K562 (cell line): ENCODE measurements around the gene PARD3B. TPM values are rescaled to one million over a fixed set of nuclear protein-coding genes. Genes with fewer than 3 reads are reported as not detected.

Experiments
- ATAC-seq: fragments of 200-7000 bp; cut with Tn5 transposase; 3 replicates; pipeline ENCODE4 v1.9.1; 2020; ENCODE audit warnings: moderate library complexity
- BruUV-seq: library from RNA; stranded (reverse); fragments of 400-500 nt; replicated peaks from 2 replicates; lab custom pipeline; 2021; lab: Mats Ljungman, UMichigan
- CTCF ChIA-PET: fragments of 300-600 bp; formaldehyde crosslinking; extraction: SDS; loops from one replicate; lab custom pipeline; 2021; ENCODE audit warnings: low intra/inter-chr PET ratio; lab: Yijun Ruan, JAX
- POLR2A ChIA-PET: fragments of 300-600, 350-650 bp; sonication (Branson Sonifier 250); formaldehyde crosslinking; extraction: SDS; loops from one replicate; lab custom pipeline; 2021; ENCODE audit warnings: antibody characterized with exemption, inconsistent platforms; lab: Yijun Ruan, JAX
- DNase-seq, 4 experiments: peaks; one replicate each; pipeline versions ENCODE4 v3.0.0 to v3.0.0-alpha.2; 2011 to 2018; ENCODE audit warnings: low spot score in 3 of 4, mixed read lengths in 3 of 4; ENCODE audit errors: extremely low read depth in 1 of 4
- FAIRE-seq: peaks from 2 replicates; lab custom pipeline; 2011; peaks lifted over from hg19 to GRCh38; lab: Jason Lieb, UNC
- H2AFZ ChIP-seq: 2 replicates; pipeline ENCODE4 v1.6.0; 2011; ENCODE audit warnings: low read depth, low read length, control low read depth, inconsistent platforms
- H3K27ac ChIP-seq: fragments of 200-600 bp; 3 replicates; pipeline ENCODE4 v1.8.0; 2011; ENCODE audit warnings: low read depth, mild to moderate bottlenecking, control low read depth, inconsistent platforms, low read length, moderate library complexity, mixed read lengths; ENCODE audit errors: extremely low read depth
- H3K27me3 ChIP-seq, 2 experiments: fragments of 300-600 bp in 1 of 2; 2 replicates in 1 of 2; 3 replicates in 1 of 2; pipeline versions ENCODE4 v1.6.0 to v1.8.0; 2011; ENCODE audit warnings: inconsistent platforms in 2 of 2, low read length in 2 of 2, mild to moderate bottlenecking in 1 of 2, mixed read lengths in 1 of 2, moderate library complexity in 1 of 2; ENCODE audit not compliant: control insufficient read depth in 2 of 2, insufficient read depth in 2 of 2
- H3K36me3 ChIP-seq: fragments of 300-600 bp; 3 replicates; pipeline ENCODE4 v1.8.0; 2011; ENCODE audit warnings: mild to moderate bottlenecking, low read length, inconsistent platforms; ENCODE audit not compliant: control insufficient read depth, insufficient read depth
- H3K4me1 ChIP-seq, 2 experiments: fragments of 200-600 bp in 1 of 2; replicated peaks in 1 of 2; 2 replicates in 1 of 2; 3 replicates in 1 of 2; pipeline versions ENCODE4 v1.5.1 to v1.8.0; 2011; ENCODE audit warnings: inconsistent platforms in 2 of 2, low read length in 2 of 2, mild to moderate bottlenecking in 1 of 2, mixed read lengths in 1 of 2, moderate library complexity in 1 of 2; ENCODE audit not compliant: control insufficient read depth in 2 of 2, insufficient read depth in 2 of 2
- H3K4me2 ChIP-seq: 2 replicates; pipeline ENCODE4 v1.6.1; 2011; ENCODE audit warnings: low read length, control low read depth, inconsistent platforms, mixed read lengths; ENCODE audit not compliant: insufficient read depth
- H3K4me3 ChIP-seq: fragments of 200-600 bp; sonication (generic), shearing (Covaris generic); 2 replicates; pipeline ENCODE4 v1.5.1; 2016; ENCODE audit warnings: control low read depth, inconsistent platforms
- H3K79me2 ChIP-seq: fragments of 200-600 bp; 3 replicates; pipeline ENCODE4 v1.8.0; 2011; ENCODE audit warnings: low read length, inconsistent platforms; ENCODE audit not compliant: control insufficient read depth, insufficient read depth
- H3K9ac ChIP-seq, 2 experiments: 2 replicates each; pipeline versions ENCODE4 v1.6.0 to v1.6.1; 2011; ENCODE audit warnings: low read depth in 2 of 2, low read length in 2 of 2, control low read depth in 1 of 2, inconsistent platforms in 1 of 2, mild to moderate bottlenecking in 1 of 2, mixed read lengths in 1 of 2; ENCODE audit not compliant: insufficient read depth in 1 of 2
- H3K9me1 ChIP-seq: one replicate; pipeline ENCODE4 v1.6.0; 2011; ENCODE audit warnings: inconsistent platforms, mild to moderate bottlenecking, low read length, moderate library complexity; ENCODE audit not compliant: control insufficient read depth, insufficient read depth
- H3K9me3 ChIP-seq: replicated peaks from 2 replicates; pipeline ENCODE4 v1.5.1; 2011; ENCODE audit warnings: low read depth, low read length, inconsistent platforms; ENCODE audit not compliant: control insufficient read depth, insufficient read depth
- H4K20me1 ChIP-seq: replicated peaks from 2 replicates; pipeline ENCODE4 v1.6.1; 2011; ENCODE audit warnings: low read length, inconsistent platforms, mixed read lengths; ENCODE audit not compliant: control insufficient read depth, insufficient read depth
- ATF1 ChIP-seq, 2 experiments: fragments of 450-650 bp in 1 of 2; IDR thresholded peaks; 2 replicates each; pipeline ENCODE4 v1.6.1; 2016; ENCODE audit warnings: missing compliant biosample characterization in 1 of 2, missing genetic modification characterization in 1 of 2
- BCOR ChIP-seq: fragments of 450-650 bp; IDR thresholded peaks from 2 replicates; pipeline ENCODE4 v1.6.1; 2016
- DACH1 ChIP-seq: fragments of 450-650 bp; IDR thresholded peaks from 2 replicates; pipeline ENCODE4 v1.6.1; 2018; ENCODE audit not compliant: partially characterized antibody
- HDAC1 ChIP-seq, 2 experiments: fragments of 450-650 bp; IDR thresholded peaks; 2 replicates each; pipeline ENCODE4 v1.6.1; 2016 to 2017; ENCODE audit warnings: inconsistent platforms in 1 of 2, mild to moderate bottlenecking in 1 of 2, moderate library complexity in 1 of 2
- MTA3 ChIP-seq: fragments of 450-650 bp; formaldehyde crosslinking; IDR thresholded peaks from 2 replicates; pipeline ENCODE4 v1.6.1; 2017; ENCODE audit warnings: mild to moderate bottlenecking, borderline replicate concordance
- NR2C1 ChIP-seq, 2 experiments: fragments of 450-650 bp; IDR thresholded peaks; 2 replicates each; pipeline ENCODE4 v1.6.1; 2017; ENCODE audit warnings: mild to moderate bottlenecking in 2 of 2, antibody characterized with exemption in 1 of 2, inconsistent platforms in 1 of 2, missing compliant biosample characterization in 1 of 2, missing genetic modification characterization in 1 of 2
- POLR3A ChIP-seq: IDR thresholded peaks from 2 replicates; pipeline ENCODE4 v1.6.1; 2011; ENCODE audit warnings: borderline replicate concordance, mild to moderate bottlenecking, moderate library complexity; ENCODE audit not compliant: insufficient read length, insufficient read depth; ENCODE audit errors: extremely low read depth
- RBM25 ChIP-seq: fragments of 200-400 bp; formaldehyde crosslinking; IDR thresholded peaks from 2 replicates; pipeline ENCODE4 v1.6.1; 2018; ENCODE audit warnings: low read length, low read depth, moderate library complexity; ENCODE audit not compliant: severe bottlenecking
- SMARCB1 ChIP-seq: IDR thresholded peaks from 2 replicates; pipeline ENCODE4 v1.6.1; 2011; ENCODE audit warnings: improper control_type of control experiment, low read depth; ENCODE audit not compliant: insufficient read length
- SMARCE1 ChIP-seq: fragments of 450-650 bp; IDR thresholded peaks from 2 replicates; pipeline ENCODE4 v1.7.1; 2016; ENCODE audit warnings: mild to moderate bottlenecking
- TGIF2 ChIP-seq: sonication (generic); formaldehyde crosslinking; IDR thresholded peaks from 2 replicates; pipeline ENCODE4 v1.8.1; 2022; ENCODE audit warnings: mild to moderate bottlenecking, missing genetic modification reagents, moderate library complexity
- ZC3H11A ChIP-seq: IDR thresholded peaks from 2 replicates; pipeline ENCODE4 v1.6.1; 2012; ENCODE audit warnings: low read depth, low read length, improper control_type of control experiment
- ZNF143 ChIP-seq: sonication (generic); formaldehyde crosslinking; IDR thresholded peaks from 2 replicates; pipeline ENCODE4 v1.9.0; 2022; ENCODE audit warnings: mild to moderate bottlenecking, missing genetic modification reagents
- ZNF445 ChIP-seq: fragments of 250-450 bp; sonication (Bioruptor Pico); IDR thresholded peaks from 2 replicates; pipeline ENCODE4 v1.4.0; 2020; ENCODE audit warnings: low read depth, mild to moderate bottlenecking, moderate library complexity
- WGBS: fragments of 100-300 bp; shearing (Covaris generic); methylation state at CpG from one replicate; pipeline ENCODE4 v1.1.6; 2016; ENCODE audit warnings: low coverage, mixed read lengths; ENCODE audit not compliant: insufficient coverage; ENCODE audit errors: missing lambda C conversion rate; 5-methylcytosine and 5-hydroxymethylcytosine counted together
- in situ Hi-C: fragments of 300-500 bp; cut with MboI; formaldehyde crosslinking; loops from 4 replicates; pipeline ENCODE4 v1.15.0; 2018; ENCODE audit warnings: inconsistent platforms, mixed read lengths
- intact Hi-C: fragments of 100-400 bp; cut with micrococcal nuclease; formaldehyde crosslinking; loops from 2 replicates; pipeline ENCODE4 v1.14.2; 2022
- polyA plus RNA-seq, 8 experiments: library from polyadenylated mRNA; depleted of rRNA in 4 of 8; stranded (reverse) in 5 of 8; unstranded in 3 of 8; fragments of >200 nt; fragmentation: Nextera tagmentation in 2 of 8; fragmentation: Illumina TruSeq in 1 of 8; extraction: Ambion mirVana in 2 of 8; extraction: Trizol in 1 of 8; gene quantifications; 2 replicates each; pipeline versions ENCODE4 v1.2.1 to v1.2.3, GENCODE V29; 2011 to 2014; ENCODE audit warnings: inconsistent platforms in 1 of 8, missing spikeins in 1 of 8
- total RNA-seq, 7 experiments: library from RNA; depleted of rRNA in 6 of 7; stranded (reverse); fragments of >200 nt in 6 of 7; fragmentation: Illumina TruSeq in 2 of 7; extraction: Trizol in 2 of 7; gene quantifications; 2 replicates each; pipeline versions ENCODE4 v1.2.1 to v1.2.3, GENCODE V29; 2011 to 2021; ENCODE audit warnings: low replicate concordance in 1 of 7
- TF ChIP-seq, protein P1 (sequence below): sonication (generic); formaldehyde crosslinking; IDR thresholded peaks from 2 replicates; pipeline ENCODE4 v1.5.0; 2020; ENCODE audit warnings: missing genetic modification reagents
- TF ChIP-seq, protein P2 (sequence below): fragments of 250-450 bp; sonication (Bioruptor Pico); IDR thresholded peaks from 2 replicates; pipeline ENCODE4 v1.8.0; 2022; ENCODE audit warnings: inconsistent platforms, mild to moderate bottlenecking, moderate library complexity, borderline replicate concordance
- TF ChIP-seq, protein P3 (sequence below): fragments of 450-650 bp; IDR thresholded peaks from 2 replicates; pipeline ENCODE4 v1.6.1; 2018; ENCODE audit warnings: mild to moderate bottlenecking, low read depth; ENCODE audit not compliant: partially characterized antibody

The PARD3B gene
- total and polyA plus RNA-seq, 9 of the 15 experiments (the other 6 are each of a cell fraction or from before 2014, with no cell fraction given): 0.15 to 3.0 (median 1.1) TPM

DNA sequence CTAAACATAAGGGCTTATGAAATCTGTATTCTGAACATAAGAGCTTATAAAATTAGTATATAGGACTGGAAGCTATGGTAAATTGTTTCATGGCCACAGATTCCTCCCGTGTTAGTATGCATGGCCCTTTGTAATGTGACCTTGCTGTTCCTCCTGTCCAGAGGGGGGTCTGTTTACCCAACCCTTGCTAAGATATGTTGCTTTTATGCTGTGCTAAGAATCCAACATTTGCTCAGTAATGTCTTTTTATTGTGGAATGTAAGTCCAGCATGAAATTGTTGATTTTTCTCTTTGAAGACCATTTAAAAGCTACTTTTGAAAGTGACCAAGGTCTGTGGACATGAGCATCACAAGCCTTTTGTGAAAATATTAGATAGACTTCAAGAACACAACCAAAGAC, 485.4 kb downstream of the PARD3B start:
- no peak for TF ChIP-seq DACH1
- no peak for TF ChIP-seq ZNF445 (CRISPR knock-in tag)
- no peak for TF ChIP-seq ATF1 (CRISPR knock-in tag; IDR thresholded peaks at IDR 0.05)
- TF ChIP-seq ATF1 (tag; IDR thresholded peaks at IDR 0.05): no peak
- no peak for TF ChIP-seq HDAC1 (IDR thresholded peaks at IDR 0.05)
- TF ChIP-seq ZNF143 (CRISPR knock-in tag): no peak
- TF ChIP-seq RBM25: no peak
- TF ChIP-seq TGIF2 (CRISPR knock-in tag): no peak
- TF ChIP-seq BCOR: no peak
- no peak for TF ChIP-seq NR2C1 (IDR thresholded peaks at IDR 0.05)
- TF ChIP-seq NR2C1 (tag; IDR thresholded peaks at IDR 0.05): no peak
- no peak for TF ChIP-seq POLR3A
- no peak for TF ChIP-seq MTA3
- TF ChIP-seq, protein P1, sequence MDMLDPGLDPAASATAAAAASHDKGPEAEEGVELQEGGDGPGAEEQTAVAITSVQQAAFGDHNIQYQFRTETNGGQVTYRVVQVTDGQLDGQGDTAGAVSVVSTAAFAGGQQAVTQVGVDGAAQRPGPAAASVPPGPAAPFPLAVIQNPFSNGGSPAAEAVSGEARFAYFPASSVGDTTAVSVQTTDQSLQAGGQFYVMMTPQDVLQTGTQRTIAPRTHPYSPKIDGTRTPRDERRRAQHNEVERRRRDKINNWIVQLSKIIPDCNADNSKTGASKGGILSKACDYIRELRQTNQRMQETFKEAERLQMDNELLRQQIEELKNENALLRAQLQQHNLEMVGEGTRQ (CRISPR knock-in tag): no peak
- TF ChIP-seq, protein P2, sequence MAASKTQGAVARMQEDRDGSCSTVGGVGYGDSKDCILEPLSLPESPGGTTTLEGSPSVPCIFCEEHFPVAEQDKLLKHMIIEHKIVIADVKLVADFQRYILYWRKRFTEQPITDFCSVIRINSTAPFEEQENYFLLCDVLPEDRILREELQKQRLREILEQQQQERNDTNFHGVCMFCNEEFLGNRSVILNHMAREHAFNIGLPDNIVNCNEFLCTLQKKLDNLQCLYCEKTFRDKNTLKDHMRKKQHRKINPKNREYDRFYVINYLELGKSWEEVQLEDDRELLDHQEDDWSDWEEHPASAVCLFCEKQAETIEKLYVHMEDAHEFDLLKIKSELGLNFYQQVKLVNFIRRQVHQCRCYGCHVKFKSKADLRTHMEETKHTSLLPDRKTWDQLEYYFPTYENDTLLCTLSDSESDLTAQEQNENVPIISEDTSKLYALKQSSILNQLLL (CRISPR knock-in tag): no peak
- no peak for TF ChIP-seq ZC3H11A
- no peak for TF ChIP-seq SMARCB1
- TF ChIP-seq SMARCE1: no peak
- TF ChIP-seq, protein P3, sequence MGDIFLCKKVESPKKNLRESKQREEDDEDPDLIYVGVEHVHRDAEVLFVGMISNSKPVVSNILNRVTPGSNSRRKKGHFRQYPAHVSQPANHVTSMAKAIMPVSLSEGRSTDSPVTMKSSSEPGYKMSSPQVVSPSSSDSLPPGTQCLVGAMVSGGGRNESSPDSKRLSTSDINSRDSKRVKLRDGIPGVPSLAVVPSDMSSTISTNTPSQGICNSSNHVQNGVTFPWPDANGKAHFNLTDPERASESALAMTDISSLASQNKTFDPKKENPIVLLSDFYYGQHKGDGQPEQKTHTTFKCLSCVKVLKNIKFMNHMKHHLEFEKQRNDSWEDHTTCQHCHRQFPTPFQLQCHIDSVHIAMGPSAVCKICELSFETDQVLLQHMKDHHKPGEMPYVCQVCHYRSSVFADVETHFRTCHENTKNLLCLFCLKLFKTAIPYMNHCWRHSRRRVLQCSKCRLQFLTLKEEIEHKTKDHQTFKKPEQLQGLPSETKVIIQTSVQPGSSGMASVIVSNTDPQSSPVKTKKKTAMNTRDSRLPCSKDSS: no peak

More for the DNA sequence above, 485.4 kb downstream of the PARD3B start:
- intact Hi-C loops (no loop called here), in situ Hi-C loops (no loop called here)
- H3K9me1 ChIP-seq: no peaks in the 10 kb centered on the region
- no peak for DNase-seq
- ChIA-PET CTCF (no interaction called here), POLR2A (no interaction called here)
- H3K4me2 ChIP-seq: no peak overlapping the region
- 8% methylated on average over 1 of the region's 1 CpG for WGBS
- H3K9me3 ChIP-seq: no peaks in the 10 kb centered on the region; the same call in 1 of the 2 replicates
- no TSS peak for BruUV-seq
- H4K20me1 ChIP-seq: no peaks in the 10 kb centered on the region
- H2AFZ ChIP-seq: no peak overlapping the region
- H3K4me3 ChIP-seq: no peak overlapping the region
- H3K79me2 ChIP-seq: no peaks in the 10 kb centered on the region
- no peak for ATAC-seq
- peaks cover 0 to 6% of the 10 kb centered on the region in 2 experiments; a peak in 2 of 5 replicates for H3K4me1 ChIP-seq
- FAIRE-seq: no peak
- H3K27ac ChIP-seq: no peak overlapping the region
- H3K36me3 ChIP-seq: no peaks in the 10 kb centered on the region
- no peaks in the 10 kb centered on the region for H3K27me3 ChIP-seq
- H3K9ac ChIP-seq: no peak overlapping the region
